Liver (tissue), 9 donors: Measurements from ENCODE around the gene GANC. TPM values are rescaled to one million over a fixed set of nuclear protein-coding genes. Genes with fewer than 3 reads are reported as not detected.

Experiments
- DNase-seq: peaks from one replicate; pipeline ENCODE4 v3.0.0-alpha.2; 2017; ENCODE audit warnings: low spot score
- H3K27ac ChIP-seq, 2 donors: one replicate each; pipeline ENCODE4 v1.7.0; 2013; ENCODE audit warnings: inconsistent platforms in 2 of 2, low read length in 2 of 2, control low read depth in 1 of 2, low read depth in 1 of 2, mild to moderate bottlenecking in 1 of 2
- H3K27me3 ChIP-seq, 4 donors: one replicate each; pipeline versions ENCODE4 v1.6.1 to v1.7.0; 2013; ENCODE audit warnings: low read length in 3 of 4, inconsistent platforms in 1 of 4, mild to moderate bottlenecking in 1 of 4, moderate library complexity in 1 of 4; ENCODE audit not compliant: control insufficient read depth in 4 of 4, insufficient read depth in 4 of 4
- H3K36me3 ChIP-seq, 4 donors: one replicate each; pipeline versions ENCODE4 v1.6.1 to v1.7.0; 2013; ENCODE audit warnings: low read length in 3 of 4, mild to moderate bottlenecking in 3 of 4, low read depth in 1 of 4, moderate library complexity in 1 of 4; ENCODE audit not compliant: control insufficient read depth in 4 of 4, insufficient read depth in 3 of 4
- H3K4me1 ChIP-seq, 4 donors: one replicate each; pipeline versions ENCODE4 v1.6.1 to v1.7.0; 2013; ENCODE audit warnings: low read length in 3 of 4, mild to moderate bottlenecking in 3 of 4, moderate library complexity in 1 of 4; ENCODE audit not compliant: control insufficient read depth in 4 of 4, insufficient read depth in 4 of 4
- H3K4me3 ChIP-seq, 3 donors: one replicate each; pipeline versions ENCODE4 v1.6.1 to v1.7.0; 2013; ENCODE audit warnings: low read length in 3 of 3, control low read depth in 1 of 3, low read depth in 1 of 3, mild to moderate bottlenecking in 1 of 3
- H3K9ac ChIP-seq, 2 donors: one replicate each; pipeline ENCODE4 v1.7.0; 2013; ENCODE audit warnings: low read length in 2 of 2, mild to moderate bottlenecking in 2 of 2, moderate library complexity in 2 of 2, control low read depth in 1 of 2, low read depth in 1 of 2
- H3K9me3 ChIP-seq, 4 donors: one replicate each; pipeline versions ENCODE4 v1.6.1 to v1.7.0; 2013; ENCODE audit warnings: low read length in 3 of 4; ENCODE audit not compliant: control insufficient read depth in 4 of 4
- ATF3 ChIP-seq: IDR thresholded peaks from 2 replicates; pipeline ENCODE4 v1.6.1; 2016; ENCODE audit warnings: antibody characterized with exemption
- EGR1 ChIP-seq, 2 donors: IDR thresholded peaks; 2 replicates each; pipeline ENCODE4 v1.6.1; 2016 to 2018; ENCODE audit warnings: antibody characterized with exemption in 2 of 2, low read depth in 2 of 2
- FOXA2 ChIP-seq: IDR thresholded peaks from 2 replicates; pipeline ENCODE4 v1.6.1; 2016; ENCODE audit warnings: antibody characterized with exemption
- GABPA ChIP-seq, 2 donors: IDR thresholded peaks in 1 of 2; conservative IDR thresholded peaks in 1 of 2; 2 replicates each; pipeline ENCODE4 v1.6.1; 2016; ENCODE audit warnings: antibody characterized with exemption in 2 of 2, mild to moderate bottlenecking in 1 of 2, moderate library complexity in 1 of 2
- HNF4A ChIP-seq, 2 donors: conservative IDR thresholded peaks; 2 replicates each; pipeline ENCODE4 v1.6.1; 2016; ENCODE audit warnings: antibody characterized with exemption in 2 of 2, mild to moderate bottlenecking in 2 of 2
- HNF4G ChIP-seq: IDR thresholded peaks from 2 replicates; pipeline ENCODE4 v1.6.1; 2016; ENCODE audit warnings: antibody characterized with exemption
- JUND ChIP-seq, 2 donors: IDR thresholded peaks; 2 replicates each; pipeline ENCODE4 v1.6.1; 2016; ENCODE audit warnings: antibody characterized with exemption in 2 of 2
- MAX ChIP-seq: IDR thresholded peaks from 2 replicates; pipeline ENCODE4 v1.6.1; 2016; ENCODE audit warnings: antibody characterized with exemption
- NR2F2 ChIP-seq: IDR thresholded peaks from 2 replicates; pipeline ENCODE4 v1.6.1; 2016; ENCODE audit warnings: antibody characterized with exemption
- RAD21 ChIP-seq, 2 donors: IDR thresholded peaks; 2 replicates each; pipeline ENCODE4 v1.6.1; 2016; ENCODE audit warnings: antibody characterized with exemption in 2 of 2, mild to moderate bottlenecking in 2 of 2
- REST ChIP-seq: IDR thresholded peaks from 2 replicates; pipeline ENCODE4 v1.6.1; 2016; ENCODE audit warnings: antibody characterized with exemption, mild to moderate bottlenecking
- RXRA ChIP-seq, 2 donors: IDR thresholded peaks; 2 replicates each; pipeline ENCODE4 v1.6.1; 2017 to 2018; ENCODE audit warnings: antibody characterized with exemption in 2 of 2, mild to moderate bottlenecking in 1 of 2
- SP1 ChIP-seq: IDR thresholded peaks from 2 replicates; pipeline ENCODE4 v1.6.1; 2018; ENCODE audit warnings: antibody characterized with exemption, mild to moderate bottlenecking
- TAF1 ChIP-seq: conservative IDR thresholded peaks from 2 replicates; pipeline ENCODE4 v1.6.1; 2016; ENCODE audit warnings: antibody characterized with exemption, mild to moderate bottlenecking
- YY1 ChIP-seq: IDR thresholded peaks from 2 replicates; pipeline ENCODE4 v1.6.1; 2016; ENCODE audit warnings: antibody characterized with exemption, mild to moderate bottlenecking
- ZBTB33 ChIP-seq: IDR thresholded peaks from 2 replicates; pipeline ENCODE4 v1.6.1; 2016; ENCODE audit warnings: antibody characterized with exemption
- WGBS: extraction: QIAGEN DNeasy Blood & Tissue Kit; methylation state at CpG from one replicate; pipeline ENCODE4 v1.1.7; 2013; 5-methylcytosine and 5-hydroxymethylcytosine counted together
- polyA plus RNA-seq, 2 donors: library from polyadenylated mRNA; stranded (reverse) in 1 of 2; unstranded in 1 of 2; fragments of 200-250 nt in 1 of 2; fragments of >200 nt in 1 of 2; fragmentation: Nextera tagmentation in 1 of 2; extraction: Ambion mirVana in 1 of 2; gene quantifications; one replicate each; pipeline versions ENCODE4 v1.2.1 to v1.2.3, GENCODE V29; 2013 to 2015
- total RNA-seq, 2 donors: library from RNA; depleted of rRNA; stranded (reverse); fragments of >200 nt; gene quantifications; one replicate each; pipeline ENCODE4 v1.2.3, GENCODE V29; 2014
- donor health status: healthy.
- donor health status: healthy.
- donor health status: healthy.
- donor health status: healthy.
- donor health status: healthy.

Gene GANC
- total and polyA plus RNA-seq, 4 donors: 4.8 to 28.9 (median 10.9) TPM

GRCh38 chr15:42338500-42338899, 65.5 kb downstream of the GANC start:
- H3K4me3 ChIP-seq: no peak overlapping the region
- 77% methylated on average over 2 of the region's 2 CpGs for WGBS
- TF ChIP-seq TAF1 (no peak), YY1 (no peak), ATF3 (no peak), SP1 (no peak), HNF4A (conservative IDR thresholded peaks at IDR 0.05) (no peak), REST (no peak), NR2F2 (no peak)
- H3K9ac ChIP-seq: no peak overlapping the region
- H3K9me3 ChIP-seq: peaks cover 0 to 2% (median 0%) of the 10 kb centered on the region in 4 donors
- no peaks in the 10 kb centered on the region for H3K4me1 ChIP-seq
- H3K36me3 ChIP-seq: peaks cover 2 to 15% (median 13%) of the 10 kb centered on the region in 4 donors
- no peak for DNase-seq
- no peak overlapping the region for H3K27ac ChIP-seq
- H3K27me3 ChIP-seq: no peaks in the 10 kb centered on the region

- Histone ChIP-seq H3K9me3 (no peaks in the 10 kb centered on the region), H3K27ac (no peak overlapping the region), H3K4me3 (no peak overlapping the region), H3K4me1 (no peaks in the 10 kb centered on the region), H3K9ac (no peak overlapping the region), H3K27me3 (no peaks in the 10 kb centered on the region), H3K36me3 (peaks cover 4 to 56% (median 26%) of the 10 kb centered on the region in 4 donors)
- 98% methylated on average over 6 of the region's 6 CpGs for WGBS
- DNase-seq: no peak
- TF ChIP-seq MAX (no peak), HNF4A (conservative IDR thresholded peaks at IDR 0.05) (no peak), GABPA (IDR thresholded peaks at IDR 0.05 in 1 of 2, conservative IDR thresholded peaks at IDR 0.05 in 1 of 2) (no peak), TAF1 (no peak), FOXA2 (no peak), REST (no peak), NR2F2 (no peak), HNF4G (no peak), EGR1 (IDR thresholded peaks at IDR 0.05; ENCODE audit: low read depth in 2 of 2) (no peak), JUND (IDR thresholded peaks at IDR 0.05) (no peak), YY1 (no peak), ZBTB33 (no peak), SP1 (no peak), RXRA (IDR thresholded peaks at IDR 0.05) (no peak), ATF3 (no peak), RAD21 (IDR thresholded peaks at IDR 0.05) (no peak)
Observed at GRCh38 chr15:42343596-42344232, 70.7 kb downstream of the GANC start.
